Measurements from ENCODE around the gene SIX5. TPM values are rescaled to one million over a fixed set of nuclear protein-coding genes. Genes with fewer than 3 reads are reported as not detected.

Gene SIX5
- total RNA-seq, 1 experiment from 2014 or later: 9.3 TPM

GRCh38 chr19:45786533-45786894 is 17.5 kb upstream of the SIX5 start:
- ChIA-PET CTCF (no interaction called here), POLR2A (ENCODE audit: unreplicated experiment) (no interaction called here)
- Histone ChIP-seq H3K4me3 (ENCODE audit: low read length) (no peak overlapping the region), H3K9me3 (ENCODE audit: low read length) (no peaks in the 10 kb centered on the region), H3K4me2 (ENCODE audit: low read length) (no peak overlapping the region), H3K79me2 (ENCODE audit: low read length) (peaks cover 9% of the 10 kb centered on the region), H3F3A (ENCODE audit: low read length, unreplicated experiment) (no peaks in the 10 kb centered on the region), H2AFZ (ENCODE audit: low read length) (no peak overlapping the region), H3K27me3 (ENCODE audit: low read length) (no peaks in the 10 kb centered on the region), H3K36me3 (ENCODE audit: low read depth, low read length) (peaks cover 8% of the 10 kb centered on the region; the same call in 1 of the 2 replicates), H4K20me1 (ENCODE audit: low read length) (no peaks in the 10 kb centered on the region), H3K27ac (ENCODE audit: low read length) (no peak overlapping the region), H3K9me2 (replicated peaks; ENCODE audit: low read length) (no peaks in the 10 kb centered on the region), H3K4me1 (ENCODE audit: insufficient read depth, low read length) (peaks cover 25% of the 10 kb centered on the region), H3K9ac (ENCODE audit: low read length) (no peak overlapping the region)
- intact Hi-C loops (cut with micrococcal nuclease): no loop called here
- no TSS peak for BruUV-seq (replicated peaks)
- TF ChIP-seq CTCF (conservative IDR thresholded peaks at IDR 0.05; ENCODE audit: low read depth, low read length) (no peak), EZH2 (IDR thresholded peaks at IDR 0.05; ENCODE audit: low read length, unreplicated experiment) (no peak), EZH2phosphoT487 (IDR thresholded peaks at IDR 0.05; ENCODE audit: borderline replicate concordance, low read length) (no peak)
- DNase-seq (no peak), ATAC-seq (no peak)

DNA sequence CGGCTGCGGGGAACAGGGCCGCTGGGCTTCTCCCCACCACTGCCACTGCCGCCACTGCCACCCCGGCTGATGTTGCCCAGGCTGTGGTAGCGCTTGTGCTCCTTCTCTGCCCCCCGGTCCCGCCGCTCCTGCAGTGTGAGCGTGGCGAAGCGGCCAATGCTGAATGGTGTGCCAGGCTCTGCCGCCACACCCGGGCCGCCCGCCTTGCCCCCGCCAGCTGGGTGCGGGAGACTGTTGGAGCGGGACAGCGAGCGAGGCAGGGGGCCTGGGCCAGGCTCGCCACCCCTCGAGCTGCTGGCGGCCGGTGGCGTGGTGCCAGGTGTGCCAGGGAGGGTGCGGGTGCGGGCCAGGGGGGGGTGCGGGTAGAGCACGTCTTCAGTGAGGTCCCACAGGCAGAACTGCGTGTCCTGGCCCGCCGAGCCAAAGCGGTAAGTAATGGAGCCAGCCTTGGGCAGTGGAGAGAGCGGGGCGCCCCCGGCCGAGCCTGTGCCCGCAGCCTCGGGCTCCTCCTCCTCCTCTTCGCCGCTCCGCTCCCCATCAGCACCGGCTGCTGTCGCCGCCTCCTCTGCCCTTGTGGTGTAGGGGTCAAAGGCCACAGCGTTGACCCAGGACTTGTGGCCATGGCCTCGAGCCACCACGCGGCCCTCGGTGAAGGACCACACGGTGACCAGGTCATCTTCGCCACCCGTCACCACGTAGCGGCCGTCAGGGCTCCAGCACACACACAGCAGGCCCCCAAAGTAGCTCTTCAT is 16.9 kb upstream of the SIX5 start:
- intact Hi-C loops (cut with micrococcal nuclease): no loop called here
- peaks cover 8% of the 10 kb centered on the region; the same call in 1 of the 2 replicates for H3K36me3 ChIP-seq (ENCODE audit: low read depth, low read length)
- peaks cover 29% of the 10 kb centered on the region for H3K4me1 ChIP-seq (ENCODE audit: insufficient read depth, low read length)
- no peak overlapping the region for H3K4me2 ChIP-seq (ENCODE audit: low read length)
- no peak overlapping the region for H3K27ac ChIP-seq (ENCODE audit: low read length)
- no TSS peak for BruUV-seq (replicated peaks)
- no peaks in the 10 kb centered on the region for H4K20me1 ChIP-seq (ENCODE audit: low read length)
- H2AFZ ChIP-seq (ENCODE audit: low read length): no peak overlapping the region
- CTCF ChIA-PET: no interaction called here
- no peak for DNase-seq
- no peaks in the 10 kb centered on the region for H3K9me3 ChIP-seq (ENCODE audit: low read length)
- H3F3A ChIP-seq (ENCODE audit: low read length, unreplicated experiment): no peaks in the 10 kb centered on the region
- H3K9me2 ChIP-seq (replicated peaks; ENCODE audit: low read length): no peaks in the 10 kb centered on the region
- TF ChIP-seq EZH2 (IDR thresholded peaks at IDR 0.05; ENCODE audit: low read length, unreplicated experiment) (no peak), EZH2phosphoT487 (IDR thresholded peaks at IDR 0.05; ENCODE audit: borderline replicate concordance, low read length) (no peak), CTCF (conservative IDR thresholded peaks at IDR 0.05; ENCODE audit: low read depth, low read length) (no peak)
- H3K27me3 ChIP-seq (ENCODE audit: low read length): no peaks in the 10 kb centered on the region
- ATAC-seq: no peak
- H3K79me2 ChIP-seq (ENCODE audit: low read length): peaks cover 4% of the 10 kb centered on the region
- no peak overlapping the region for H3K4me3 ChIP-seq (ENCODE audit: low read length)
- no peak overlapping the region for H3K9ac ChIP-seq (ENCODE audit: low read length)
- POLR2A ChIA-PET (ENCODE audit: unreplicated experiment): no interaction called here

DNA sequence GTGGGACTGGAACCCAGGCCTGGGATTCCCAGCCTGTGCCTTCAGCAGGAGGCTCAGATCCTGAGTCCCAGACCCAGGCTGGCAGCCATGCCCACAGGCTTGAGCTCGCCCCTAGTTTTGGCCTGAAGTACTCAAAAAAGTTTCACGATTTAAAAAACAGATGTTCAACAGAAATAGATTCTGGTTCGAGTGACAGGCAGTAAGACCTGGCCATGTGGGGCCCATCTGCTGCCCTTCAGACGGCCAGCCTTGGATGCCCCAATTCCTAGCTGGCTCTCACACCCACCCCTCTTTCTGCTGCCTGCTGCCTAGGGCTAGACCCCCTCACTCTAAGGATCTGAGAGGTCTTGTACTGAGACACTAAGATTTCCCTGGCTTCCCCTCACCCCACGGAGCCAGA is 16.0 kb upstream of the SIX5 start:
- CTCF ChIA-PET: no interaction called here
- Histone ChIP-seq H3K79me2 (ENCODE audit: low read length) (no peaks in the 10 kb centered on the region), H3K27me3 (ENCODE audit: low read length) (no peaks in the 10 kb centered on the region), H4K20me1 (ENCODE audit: low read length) (no peaks in the 10 kb centered on the region), H2AFZ (ENCODE audit: low read length) (no peak overlapping the region), H3F3A (ENCODE audit: low read length, unreplicated experiment) (no peaks in the 10 kb centered on the region), H3K27ac (ENCODE audit: low read length) (no peak overlapping the region), H3K4me3 (ENCODE audit: low read length) (no peak overlapping the region), H3K4me2 (ENCODE audit: low read length) (no peak overlapping the region), H3K9me2 (replicated peaks; ENCODE audit: low read length) (no peaks in the 10 kb centered on the region), H3K36me3 (ENCODE audit: low read depth, low read length) (peaks cover 8% of the 10 kb centered on the region; the same call in 1 of the 2 replicates), H3K4me1 (ENCODE audit: insufficient read depth, low read length) (peaks cover 38% of the 10 kb centered on the region), H3K9ac (ENCODE audit: low read length) (no peak overlapping the region), H3K9me3 (ENCODE audit: low read length) (no peaks in the 10 kb centered on the region)
- no peak for TF ChIP-seq CTCF (conservative IDR thresholded peaks at IDR 0.05; ENCODE audit: low read depth, low read length)
- no peak for TF ChIP-seq EZH2phosphoT487 (IDR thresholded peaks at IDR 0.05; ENCODE audit: borderline replicate concordance, low read length)
- TF ChIP-seq EZH2 (IDR thresholded peaks at IDR 0.05; ENCODE audit: low read length, unreplicated experiment): no peak
- DNase-seq: no peak
- intact Hi-C loops (cut with micrococcal nuclease): no loop called here
- ATAC-seq: no peak
- BruUV-seq (replicated peaks): no TSS peak
- POLR2A ChIA-PET (ENCODE audit: unreplicated experiment): no interaction called here
